GM23338 (cell line): Measurements from ENCODE around the gene TTLL5.

Source experiments
- CREB1 ChIP-seq: fragments of 250-450 bp; sonication (Bioruptor Pico); IDR thresholded peaks from 2 replicates; pipeline ENCODE4 v1.5.0; 2020; ENCODE audit warnings: low read depth, mild to moderate bottlenecking, moderate library complexity
- CTCF ChIP-seq, 2 experiments: fragments of 200-600 bp in 1 of 2; sonication (generic) in 1 of 2; conservative IDR thresholded peaks; 2 replicates each; pipeline versions ENCODE4 v1.5.1 to v1.6.1; 2016 to 2017; ENCODE audit warnings: antibody characterized with exemption in 2 of 2, low read depth in 2 of 2, mild to moderate bottlenecking in 2 of 2, moderate library complexity in 1 of 2
- EZH2 ChIP-seq: fragments of 200-600 bp; sonication (generic); IDR thresholded peaks from one replicate; pipeline ENCODE4 v1.8.0; 2017; ENCODE audit warnings: antibody characterized with exemption, mild to moderate bottlenecking, low read depth; ENCODE audit not compliant: unreplicated experiment
- EZH2phosphoT487 ChIP-seq: fragments of 200-600 bp; sonication (generic); IDR thresholded peaks from one replicate; pipeline ENCODE4 v1.8.1; 2018; ENCODE audit warnings: antibody characterized with exemption; ENCODE audit not compliant: unreplicated experiment
- JUNB ChIP-seq: IDR thresholded peaks from one replicate; pipeline ENCODE4 v1.6.1; 2016; ENCODE audit warnings: antibody characterized with exemption; ENCODE audit not compliant: unreplicated experiment
- NANOG ChIP-seq: IDR thresholded peaks from 2 replicates; pipeline ENCODE4 v1.6.1; 2016; ENCODE audit warnings: antibody characterized with exemption, borderline replicate concordance
- POLR2AphosphoS5 ChIP-seq: IDR thresholded peaks from 2 replicates; pipeline ENCODE4 v1.6.1; 2016; ENCODE audit warnings: antibody characterized with exemption, low read depth
- STAT1 ChIP-seq: IDR thresholded peaks from one replicate; pipeline ENCODE4 v1.6.1; 2016; ENCODE audit warnings: antibody characterized with exemption; ENCODE audit not compliant: unreplicated experiment
- ZNF114 ChIP-seq: fragments of 250-450 bp; sonication (Bioruptor Pico); IDR thresholded peaks from 2 replicates; pipeline ENCODE4 v1.5.0; 2020; ENCODE audit warnings: mild to moderate bottlenecking, moderate library complexity
- ZNF331 ChIP-seq: fragments of 250-450 bp; sonication (Bioruptor Pico); IDR thresholded peaks from 2 replicates; pipeline ENCODE4 v1.5.0; 2020; ENCODE audit warnings: low read depth, mild to moderate bottlenecking, moderate library complexity
- ZNF462 ChIP-seq: fragments of 250-450 bp; sonication (Bioruptor Pico); IDR thresholded peaks from 2 replicates; pipeline ENCODE4 v1.5.0; 2020; ENCODE audit warnings: mild to moderate bottlenecking, moderate library complexity
- TF ChIP-seq, protein P1 (sequence below): IDR thresholded peaks from one replicate; pipeline ENCODE4 v1.6.1; 2018; ENCODE audit warnings: antibody characterized with exemption; ENCODE audit not compliant: unreplicated experiment
- TF ChIP-seq, protein P2 (sequence below): IDR thresholded peaks from 2 replicates; pipeline ENCODE4 v1.6.1; 2016; ENCODE audit warnings: antibody characterized with exemption

DNA sequence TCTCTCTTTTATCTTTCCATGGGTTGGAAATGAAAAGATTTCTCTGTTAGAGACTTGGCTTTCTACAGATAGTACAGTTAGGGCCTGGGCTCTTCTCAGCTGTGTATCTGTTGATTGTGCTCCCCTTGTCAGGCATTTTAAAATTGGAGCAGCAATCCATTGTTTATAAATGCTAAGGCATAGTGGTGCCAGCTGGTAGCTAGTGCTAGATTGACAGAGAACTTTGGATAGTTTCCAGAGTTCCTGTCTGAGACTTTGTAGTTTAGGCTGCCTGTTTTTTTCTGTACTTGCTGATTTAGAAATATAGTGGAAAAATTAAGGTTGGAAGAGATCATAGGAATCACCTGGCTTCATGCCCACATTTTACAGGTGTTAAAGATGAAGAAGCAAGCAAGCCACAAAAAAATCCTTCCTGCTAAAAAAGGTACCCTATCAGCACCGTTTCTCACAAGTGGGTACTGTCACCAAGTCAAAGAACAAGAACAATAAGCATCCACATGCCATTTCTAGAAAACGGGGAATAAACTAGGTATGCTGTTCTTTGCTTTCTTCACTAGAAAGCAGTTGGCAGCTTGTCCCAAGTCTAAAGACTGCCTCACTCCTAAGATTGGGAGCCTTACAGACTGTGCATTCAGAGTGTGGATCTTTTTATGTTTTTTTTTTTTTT, 6.2 kb downstream of the TTLL5 start:
- TF ChIP-seq, protein P1, sequence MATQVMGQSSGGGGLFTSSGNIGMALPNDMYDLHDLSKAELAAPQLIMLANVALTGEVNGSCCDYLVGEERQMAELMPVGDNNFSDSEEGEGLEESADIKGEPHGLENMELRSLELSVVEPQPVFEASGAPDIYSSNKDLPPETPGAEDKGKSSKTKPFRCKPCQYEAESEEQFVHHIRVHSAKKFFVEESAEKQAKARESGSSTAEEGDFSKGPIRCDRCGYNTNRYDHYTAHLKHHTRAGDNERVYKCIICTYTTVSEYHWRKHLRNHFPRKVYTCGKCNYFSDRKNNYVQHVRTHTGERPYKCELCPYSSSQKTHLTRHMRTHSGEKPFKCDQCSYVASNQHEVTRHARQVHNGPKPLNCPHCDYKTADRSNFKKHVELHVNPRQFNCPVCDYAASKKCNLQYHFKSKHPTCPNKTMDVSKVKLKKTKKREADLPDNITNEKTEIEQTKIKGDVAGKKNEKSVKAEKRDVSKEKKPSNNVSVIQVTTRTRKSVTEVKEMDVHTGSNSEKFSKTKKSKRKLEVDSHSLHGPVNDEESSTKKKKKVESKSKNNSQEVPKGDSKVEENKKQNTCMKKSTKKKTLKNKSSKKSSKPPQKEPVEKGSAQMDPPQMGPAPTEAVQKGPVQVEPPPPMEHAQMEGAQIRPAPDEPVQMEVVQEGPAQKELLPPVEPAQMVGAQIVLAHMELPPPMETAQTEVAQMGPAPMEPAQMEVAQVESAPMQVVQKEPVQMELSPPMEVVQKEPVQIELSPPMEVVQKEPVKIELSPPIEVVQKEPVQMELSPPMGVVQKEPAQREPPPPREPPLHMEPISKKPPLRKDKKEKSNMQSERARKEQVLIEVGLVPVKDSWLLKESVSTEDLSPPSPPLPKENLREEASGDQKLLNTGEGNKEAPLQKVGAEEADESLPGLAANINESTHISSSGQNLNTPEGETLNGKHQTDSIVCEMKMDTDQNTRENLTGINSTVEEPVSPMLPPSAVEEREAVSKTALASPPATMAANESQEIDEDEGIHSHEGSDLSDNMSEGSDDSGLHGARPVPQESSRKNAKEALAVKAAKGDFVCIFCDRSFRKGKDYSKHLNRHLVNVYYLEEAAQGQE = no peak
- TF ChIP-seq CTCF (conservative IDR thresholded peaks at IDR 0.05; ENCODE audit: low read depth in 2 of 2) (no peak), EZH2 (no peak), POLR2AphosphoS5 (no peak), EZH2phosphoT487 (no peak), JUNB (no peak), STAT1 (no peak), CREB1 (CRISPR knock-in tag) (no peak), ZNF462 (CRISPR knock-in tag) (no peak), NANOG (no peak), ZNF331 (CRISPR knock-in tag) (no peak), ZNF114 (CRISPR knock-in tag) (no peak)
- TF ChIP-seq, protein P2, sequence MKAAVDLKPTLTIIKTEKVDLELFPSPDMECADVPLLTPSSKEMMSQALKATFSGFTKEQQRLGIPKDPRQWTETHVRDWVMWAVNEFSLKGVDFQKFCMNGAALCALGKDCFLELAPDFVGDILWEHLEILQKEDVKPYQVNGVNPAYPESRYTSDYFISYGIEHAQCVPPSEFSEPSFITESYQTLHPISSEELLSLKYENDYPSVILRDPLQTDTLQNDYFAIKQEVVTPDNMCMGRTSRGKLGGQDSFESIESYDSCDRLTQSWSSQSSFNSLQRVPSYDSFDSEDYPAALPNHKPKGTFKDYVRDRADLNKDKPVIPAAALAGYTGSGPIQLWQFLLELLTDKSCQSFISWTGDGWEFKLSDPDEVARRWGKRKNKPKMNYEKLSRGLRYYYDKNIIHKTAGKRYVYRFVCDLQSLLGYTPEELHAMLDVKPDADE = no peak
